ENCODE results near the gene UBASH3A.

UBASH3A gene

DNA sequence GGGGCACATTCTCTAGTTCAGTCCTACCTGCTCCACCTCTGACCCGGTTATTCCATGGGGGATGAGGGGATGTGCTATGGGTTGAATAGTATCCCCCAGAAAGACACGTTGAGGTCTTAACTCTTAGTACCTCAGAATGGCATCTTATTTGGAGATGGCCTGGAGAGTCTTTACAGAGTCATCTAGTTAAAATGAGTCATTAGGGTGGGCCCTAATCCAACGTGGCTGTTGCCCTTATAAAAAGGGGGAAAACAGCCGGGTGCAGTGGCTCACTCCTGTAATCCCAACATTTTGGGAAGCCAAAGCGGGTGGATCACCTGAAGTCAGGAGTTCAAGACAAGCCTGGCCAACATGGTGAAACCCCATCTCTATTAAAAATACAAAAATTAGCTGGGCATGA is 13.5 kb upstream of the UBASH3A start:
- no peak overlapping the region for H3K4me3 ChIP-seq (ENCODE audit: control insufficient read depth in 1 of 7, extremely low read depth in 1 of 7, insufficient read depth in 4 of 7, low read depth in 2 of 7, low read length in 6 of 7)
- no peaks in the 10 kb centered on the region for H3K9me3 ChIP-seq (ENCODE audit: control extremely low read depth in 1 of 5, control insufficient read depth in 4 of 5, insufficient read depth in 2 of 5, low read depth in 1 of 5, low read length in 4 of 5)
- H3K36me3 ChIP-seq (ENCODE audit: control insufficient read depth in 4 of 4, insufficient read depth in 4 of 4, low read length in 3 of 4) = no peaks in the 10 kb centered on the region
- 100% methylated on average over 1 of the region's 5 CpGs for WGBS (ENCODE audit: insufficient coverage)
- ChIA-PET POLR2A (no interaction called here), CTCF (no interaction called here)
- no peak for DNase-seq
- H3K4me1 ChIP-seq (ENCODE audit: control extremely low read depth in 1 of 4, control insufficient read depth in 4 of 4, insufficient read depth in 4 of 4, low read length in 3 of 4) = peaks cover 16 to 38% (median 32%) of the 10 kb centered on the region in 4 experiments
- no peaks in the 10 kb centered on the region for H3K27me3 ChIP-seq (replicated peaks in 2 of 5; ENCODE audit: control insufficient read depth in 4 of 5, insufficient read depth in 5 of 5, low read length in 4 of 5)
- no peak overlapping the region for H3K27ac ChIP-seq (ENCODE audit: insufficient read depth in 1 of 2, low read depth in 1 of 2, low read length in 2 of 2, poor library complexity in 1 of 2, severe bottlenecking in 2 of 2)

DNA sequence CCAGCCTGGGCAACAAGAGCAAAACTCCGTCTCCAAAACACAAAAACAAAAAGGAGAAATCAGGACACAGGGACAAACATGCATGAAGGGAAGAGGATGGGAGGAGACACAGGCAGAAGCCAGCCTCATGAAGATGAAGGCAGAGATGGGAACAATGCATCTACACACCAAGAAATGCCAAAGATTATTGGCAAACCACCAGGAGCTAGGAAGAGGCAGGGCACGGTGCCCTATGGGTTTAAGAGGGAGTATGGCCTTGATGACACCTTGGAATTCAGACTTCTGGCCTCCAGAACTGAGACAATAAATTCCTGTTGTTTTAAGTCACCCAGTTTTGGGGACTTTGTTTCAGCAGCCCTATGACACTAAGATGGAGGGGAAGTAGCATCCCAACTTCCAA is 13.0 kb upstream of the UBASH3A start:
- no peaks in the 10 kb centered on the region for H3K9me3 ChIP-seq (ENCODE audit: control extremely low read depth in 1 of 5, control insufficient read depth in 4 of 5, insufficient read depth in 2 of 5, low read depth in 1 of 5, low read length in 4 of 5)
- H3K27ac ChIP-seq (ENCODE audit: insufficient read depth in 1 of 2, low read depth in 1 of 2, low read length in 2 of 2, poor library complexity in 1 of 2, severe bottlenecking in 2 of 2) = no peak overlapping the region
- ChIA-PET CTCF (no interaction called here), POLR2A (no interaction called here)
- 95% methylated on average over 2 of the region's 2 CpGs for WGBS (ENCODE audit: insufficient coverage)
- no peaks in the 10 kb centered on the region for H3K27me3 ChIP-seq (replicated peaks in 2 of 5; ENCODE audit: control insufficient read depth in 4 of 5, insufficient read depth in 5 of 5, low read length in 4 of 5)
- H3K4me3 ChIP-seq (ENCODE audit: control insufficient read depth in 1 of 7, extremely low read depth in 1 of 7, insufficient read depth in 4 of 7, low read depth in 2 of 7, low read length in 6 of 7) = no peak overlapping the region
- DNase-seq = no peak
- H3K4me1 ChIP-seq (ENCODE audit: control extremely low read depth in 1 of 4, control insufficient read depth in 4 of 4, insufficient read depth in 4 of 4, low read length in 3 of 4) = peaks cover 16 to 38% (median 32%) of the 10 kb centered on the region in 4 experiments
- no peaks in the 10 kb centered on the region for H3K36me3 ChIP-seq (ENCODE audit: control insufficient read depth in 4 of 4, insufficient read depth in 4 of 4, low read length in 3 of 4)

DNA sequence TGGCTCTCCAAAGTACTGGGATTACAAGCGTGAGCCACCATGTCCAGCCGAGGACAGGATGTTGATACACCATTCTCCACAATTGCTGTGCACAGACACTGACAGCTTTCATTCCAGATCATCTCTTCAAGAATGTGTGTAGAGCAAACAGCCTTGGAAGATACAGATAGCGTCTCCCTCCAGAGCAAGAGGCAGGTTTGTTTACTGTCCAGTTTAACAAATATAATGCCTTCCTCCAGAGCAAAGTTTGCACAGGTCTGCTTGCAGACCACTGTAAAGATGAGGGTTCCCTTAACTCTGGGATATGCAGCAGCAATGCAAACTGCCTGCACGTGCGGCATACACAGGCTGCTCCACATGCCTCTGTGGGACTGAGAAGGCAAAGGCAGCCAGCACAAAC is 12.4 kb upstream of the UBASH3A start:
- Histone ChIP-seq H3K36me3 (ENCODE audit: control insufficient read depth in 4 of 4, insufficient read depth in 4 of 4, low read length in 3 of 4) (no peaks in the 10 kb centered on the region), H3K27me3 (replicated peaks in 2 of 5; ENCODE audit: control insufficient read depth in 4 of 5, insufficient read depth in 5 of 5, low read length in 4 of 5) (no peaks in the 10 kb centered on the region), H3K4me1 (ENCODE audit: control extremely low read depth in 1 of 4, control insufficient read depth in 4 of 4, insufficient read depth in 4 of 4, low read length in 3 of 4) (peaks cover 16 to 38% (median 32%) of the 10 kb centered on the region in 4 experiments), H3K9me3 (ENCODE audit: control extremely low read depth in 1 of 5, control insufficient read depth in 4 of 5, insufficient read depth in 2 of 5, low read depth in 1 of 5, low read length in 4 of 5) (no peaks in the 10 kb centered on the region), H3K4me3 (ENCODE audit: control insufficient read depth in 1 of 7, extremely low read depth in 1 of 7, insufficient read depth in 4 of 7, low read depth in 2 of 7, low read length in 6 of 7) (no peak overlapping the region), H3K27ac (ENCODE audit: insufficient read depth in 1 of 2, low read depth in 1 of 2, low read length in 2 of 2, poor library complexity in 1 of 2, severe bottlenecking in 2 of 2) (no peak overlapping the region)
- CTCF ChIA-PET = no interaction called here
- POLR2A ChIA-PET = no interaction called here
- WGBS (ENCODE audit: insufficient coverage) = 96% methylated on average over 5 of the region's 5 CpGs
- DNase-seq = no peak

DNA sequence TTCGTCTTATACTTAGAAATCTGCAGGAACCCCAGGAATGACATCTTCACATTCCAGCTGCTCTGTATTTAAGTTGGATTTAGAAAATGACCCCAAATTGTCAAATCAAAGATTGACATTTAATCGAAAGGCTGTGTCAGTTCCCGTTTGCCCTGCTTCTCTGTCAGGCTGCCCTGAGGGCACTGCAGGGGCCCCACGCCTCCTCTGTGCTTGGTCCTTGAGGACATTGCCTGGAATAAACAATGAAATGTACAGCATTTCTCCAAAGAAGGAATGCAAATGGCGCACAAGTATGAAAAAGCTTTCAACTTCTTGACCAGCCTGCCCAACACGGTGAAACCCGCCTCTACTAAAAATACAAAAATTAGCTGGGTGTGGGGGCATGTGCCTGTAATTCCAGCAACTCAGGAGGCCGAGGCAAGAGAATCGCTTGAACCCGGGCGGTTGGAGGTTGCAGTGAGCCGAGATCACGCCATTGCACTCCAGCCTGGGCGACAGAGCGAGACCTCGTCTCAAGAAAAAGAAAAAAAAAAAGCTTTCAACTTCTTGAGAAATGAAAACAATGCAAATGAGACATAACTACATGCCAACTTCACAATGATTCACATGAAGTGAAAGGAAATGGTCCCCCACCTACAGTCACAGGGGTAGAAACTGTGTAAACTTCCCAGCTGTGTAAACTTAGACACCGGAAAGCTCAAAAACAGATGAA is 10.8 kb upstream of the UBASH3A start:
- Histone ChIP-seq H3K4me3 (ENCODE audit: control insufficient read depth in 1 of 7, extremely low read depth in 1 of 7, insufficient read depth in 4 of 7, low read depth in 2 of 7, low read length in 6 of 7) (no peak overlapping the region), H3K9me3 (ENCODE audit: control extremely low read depth in 1 of 5, control insufficient read depth in 4 of 5, insufficient read depth in 2 of 5, low read depth in 1 of 5, low read length in 4 of 5) (no peaks in the 10 kb centered on the region), H3K4me1 (ENCODE audit: control extremely low read depth in 1 of 4, control insufficient read depth in 4 of 4, insufficient read depth in 4 of 4, low read length in 3 of 4) (peaks cover 11 to 27% (median 22%) of the 10 kb centered on the region in 4 experiments), H3K27ac (ENCODE audit: insufficient read depth in 1 of 2, low read depth in 1 of 2, low read length in 2 of 2, poor library complexity in 1 of 2, severe bottlenecking in 2 of 2) (no peak overlapping the region), H3K36me3 (ENCODE audit: control insufficient read depth in 4 of 4, insufficient read depth in 4 of 4, low read length in 3 of 4) (no peaks in the 10 kb centered on the region), H3K27me3 (replicated peaks in 2 of 5; ENCODE audit: control insufficient read depth in 4 of 5, insufficient read depth in 5 of 5, low read length in 4 of 5) (no peaks in the 10 kb centered on the region)
- POLR2A ChIA-PET = interaction anchor here (0.9 kb wide), 1 partner anchor 19 kb away, joined by 3 read pairs; no protein-coding TSS in a partner anchor
- 94% methylated on average over 10 of the region's 17 CpGs for WGBS (ENCODE audit: insufficient coverage)
- CTCF ChIA-PET = interaction anchor here (1.0 to 2.1 kb wide), 4 partner anchors 11 to 82 kb away, joined by 3 to 9 read pairs (median 3); partner anchors contain the start of gene UBASH3A
- DNase-seq = peak in 2 of 3 donors; percentile 40 to 69

DNA sequence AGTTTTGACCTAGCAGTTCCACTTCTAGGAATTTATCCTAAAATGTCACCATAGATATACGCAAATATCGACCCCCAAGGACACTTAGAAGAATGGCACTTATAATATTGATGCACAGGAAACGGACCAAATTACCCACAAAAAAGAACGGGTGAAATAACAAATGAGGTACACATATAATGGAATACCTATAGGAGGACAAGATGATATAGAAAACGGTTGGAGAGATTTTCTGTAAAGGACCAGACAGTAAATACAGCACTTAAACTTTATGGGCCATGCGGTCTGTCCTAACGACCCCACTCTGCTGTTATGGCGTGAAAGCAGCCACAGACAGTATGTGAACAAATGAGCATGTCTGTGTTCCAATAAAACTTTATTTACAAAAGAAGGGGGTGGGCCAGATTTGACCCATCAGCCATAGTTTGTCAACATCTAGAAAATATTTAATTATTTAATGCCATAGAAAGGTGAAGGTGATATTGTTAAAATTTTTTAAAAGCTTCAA is 10.2 kb upstream of the UBASH3A start:
- no peak overlapping the region for H3K27ac ChIP-seq (ENCODE audit: insufficient read depth in 1 of 2, low read depth in 1 of 2, low read length in 2 of 2, poor library complexity in 1 of 2, severe bottlenecking in 2 of 2)
- H3K4me1 ChIP-seq (ENCODE audit: control extremely low read depth in 1 of 4, control insufficient read depth in 4 of 4, insufficient read depth in 4 of 4, low read length in 3 of 4) = peaks cover 8 to 25% (median 19%) of the 10 kb centered on the region in 4 experiments
- WGBS (ENCODE audit: insufficient coverage) = 92% methylated on average over 3 of the region's 8 CpGs
- no peaks in the 10 kb centered on the region for H3K27me3 ChIP-seq (replicated peaks in 2 of 5; ENCODE audit: control insufficient read depth in 4 of 5, insufficient read depth in 5 of 5, low read length in 4 of 5)
- CTCF ChIA-PET = interaction anchor here (1.0 to 2.1 kb wide), 4 partner anchors 11 to 82 kb away, joined by 3 to 9 read pairs (median 3); partner anchors contain the start of gene UBASH3A
- DNase-seq = no peak
- no peaks in the 10 kb centered on the region for H3K36me3 ChIP-seq (ENCODE audit: control insufficient read depth in 4 of 4, insufficient read depth in 4 of 4, low read length in 3 of 4)
- POLR2A ChIA-PET = no interaction called here
- H3K9me3 ChIP-seq (ENCODE audit: control extremely low read depth in 1 of 5, control insufficient read depth in 4 of 5, insufficient read depth in 2 of 5, low read depth in 1 of 5, low read length in 4 of 5) = no peaks in the 10 kb centered on the region
- H3K4me3 ChIP-seq (ENCODE audit: control insufficient read depth in 1 of 7, extremely low read depth in 1 of 7, insufficient read depth in 4 of 7, low read depth in 2 of 7, low read length in 6 of 7) = no peak overlapping the region

DNA sequence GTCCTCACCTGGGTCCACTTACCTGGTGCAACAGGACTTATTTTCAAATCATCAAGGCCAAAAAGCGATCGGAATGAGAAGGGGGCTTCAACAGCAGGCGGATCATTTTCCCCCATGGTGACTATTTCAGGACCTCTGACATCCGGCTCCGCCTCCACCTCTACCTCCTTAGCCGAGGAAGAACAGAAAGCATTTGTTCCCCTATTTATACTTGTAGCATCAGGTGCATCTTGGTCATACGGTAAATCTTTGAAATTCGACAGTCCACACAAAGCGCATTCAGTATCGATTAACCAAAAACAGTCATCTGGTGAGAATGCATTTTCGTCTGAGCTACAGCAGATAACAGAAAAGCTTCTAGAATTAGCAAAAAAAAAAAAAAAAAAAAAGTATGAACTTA is 8.4 kb upstream of the UBASH3A start:
- DNase-seq = no peak
- Histone ChIP-seq H3K4me1 (ENCODE audit: control extremely low read depth in 1 of 4, control insufficient read depth in 4 of 4, insufficient read depth in 4 of 4, low read length in 3 of 4) (peaks cover 0 to 8% (median 4%) of the 10 kb centered on the region in 4 experiments), H3K9me3 (ENCODE audit: control extremely low read depth in 1 of 5, control insufficient read depth in 4 of 5, insufficient read depth in 2 of 5, low read depth in 1 of 5, low read length in 4 of 5) (no peaks in the 10 kb centered on the region), H3K36me3 (ENCODE audit: control insufficient read depth in 4 of 4, insufficient read depth in 4 of 4, low read length in 3 of 4) (no peaks in the 10 kb centered on the region), H3K4me3 (ENCODE audit: control insufficient read depth in 1 of 7, extremely low read depth in 1 of 7, insufficient read depth in 4 of 7, low read depth in 2 of 7, low read length in 6 of 7) (no peak overlapping the region), H3K27me3 (replicated peaks in 2 of 5; ENCODE audit: control insufficient read depth in 4 of 5, insufficient read depth in 5 of 5, low read length in 4 of 5) (no peaks in the 10 kb centered on the region), H3K27ac (ENCODE audit: insufficient read depth in 1 of 2, low read depth in 1 of 2, low read length in 2 of 2, poor library complexity in 1 of 2, severe bottlenecking in 2 of 2) (no peak overlapping the region)
- ChIA-PET CTCF (no interaction called here), POLR2A (no interaction called here)
- WGBS (ENCODE audit: insufficient coverage) = 97% methylated on average over 6 of the region's 11 CpGs

DNA sequence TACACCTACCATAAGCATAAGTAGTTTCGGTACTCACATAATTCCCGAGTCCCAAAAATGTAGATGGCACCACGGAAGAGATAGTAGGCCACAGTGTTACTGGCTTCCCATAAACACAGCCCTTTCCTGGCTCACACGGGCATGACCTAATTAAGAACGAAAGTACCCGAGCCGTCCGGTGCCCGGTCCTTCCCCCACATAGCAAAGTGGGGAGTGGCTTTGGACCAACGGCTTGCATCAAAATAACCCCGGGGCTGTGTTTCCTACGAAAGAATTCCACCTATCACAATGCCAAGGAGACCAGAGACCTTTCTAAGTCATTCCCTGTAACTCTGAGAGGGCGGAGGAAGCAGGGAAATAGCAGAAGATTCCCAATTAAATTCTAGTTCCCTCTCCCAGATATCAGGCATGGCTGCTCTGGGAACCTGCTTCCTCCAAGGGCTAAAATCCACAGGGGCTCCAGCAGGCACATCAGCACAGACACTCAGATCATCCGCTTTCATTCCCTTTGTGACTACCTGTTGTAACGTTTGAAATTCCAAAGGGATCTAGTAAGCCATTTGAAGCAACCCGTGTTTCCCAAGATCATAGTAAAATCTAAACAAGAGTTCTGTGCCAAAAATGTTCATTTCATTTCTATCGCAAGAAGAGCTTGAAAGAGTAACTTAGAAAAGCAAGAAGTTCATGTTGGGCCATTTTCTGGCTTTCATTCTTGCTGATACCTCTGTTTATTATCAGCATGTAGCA is 7.6 kb upstream of the UBASH3A start, which contains the start of gene TMPRSS3:
TSS of gene TMPRSS3 (minus strand) at position 148 of the 747 bp plus-strand sequence. CDS start 635 bp downstream, outside the sequence.
- H3K36me3 ChIP-seq (ENCODE audit: control insufficient read depth in 4 of 4, insufficient read depth in 4 of 4, low read length in 3 of 4) = no peaks in the 10 kb centered on the region
- no peaks in the 10 kb centered on the region for H3K27me3 ChIP-seq (replicated peaks in 2 of 5; ENCODE audit: control insufficient read depth in 4 of 5, insufficient read depth in 5 of 5, low read length in 4 of 5)
- WGBS (ENCODE audit: insufficient coverage) = 92% methylated on average over 12 of the region's 17 CpGs
- no peak within 1 kb of the TSS for H3K27ac ChIP-seq (ENCODE audit: insufficient read depth in 1 of 2, low read depth in 1 of 2, low read length in 2 of 2, poor library complexity in 1 of 2, severe bottlenecking in 2 of 2)
- no peak for DNase-seq
- ChIA-PET CTCF (interaction anchor here (2.6 kb wide), 1 partner anchor 58 kb away, joined by 11 read pairs; no protein-coding TSS in a partner anchor), POLR2A (no interaction called here)
- peaks cover 0 to 7% (median 3%) of the 10 kb centered on the region in 4 experiments for H3K4me1 ChIP-seq (ENCODE audit: control extremely low read depth in 1 of 4, control insufficient read depth in 4 of 4, insufficient read depth in 4 of 4, low read length in 3 of 4)
- H3K4me3 ChIP-seq (ENCODE audit: control insufficient read depth in 1 of 7, extremely low read depth in 1 of 7, insufficient read depth in 4 of 7, low read depth in 2 of 7, low read length in 6 of 7) = no peak within 1 kb of the TSS
- no peaks in the 10 kb centered on the region for H3K9me3 ChIP-seq (ENCODE audit: control extremely low read depth in 1 of 5, control insufficient read depth in 4 of 5, insufficient read depth in 2 of 5, low read depth in 1 of 5, low read length in 4 of 5)

Measured in common myeloid progenitor, CD34-positive (primary cell).